ENCODE results near the gene ROBO2.

- TF ChIP-seq, protein P1, sequence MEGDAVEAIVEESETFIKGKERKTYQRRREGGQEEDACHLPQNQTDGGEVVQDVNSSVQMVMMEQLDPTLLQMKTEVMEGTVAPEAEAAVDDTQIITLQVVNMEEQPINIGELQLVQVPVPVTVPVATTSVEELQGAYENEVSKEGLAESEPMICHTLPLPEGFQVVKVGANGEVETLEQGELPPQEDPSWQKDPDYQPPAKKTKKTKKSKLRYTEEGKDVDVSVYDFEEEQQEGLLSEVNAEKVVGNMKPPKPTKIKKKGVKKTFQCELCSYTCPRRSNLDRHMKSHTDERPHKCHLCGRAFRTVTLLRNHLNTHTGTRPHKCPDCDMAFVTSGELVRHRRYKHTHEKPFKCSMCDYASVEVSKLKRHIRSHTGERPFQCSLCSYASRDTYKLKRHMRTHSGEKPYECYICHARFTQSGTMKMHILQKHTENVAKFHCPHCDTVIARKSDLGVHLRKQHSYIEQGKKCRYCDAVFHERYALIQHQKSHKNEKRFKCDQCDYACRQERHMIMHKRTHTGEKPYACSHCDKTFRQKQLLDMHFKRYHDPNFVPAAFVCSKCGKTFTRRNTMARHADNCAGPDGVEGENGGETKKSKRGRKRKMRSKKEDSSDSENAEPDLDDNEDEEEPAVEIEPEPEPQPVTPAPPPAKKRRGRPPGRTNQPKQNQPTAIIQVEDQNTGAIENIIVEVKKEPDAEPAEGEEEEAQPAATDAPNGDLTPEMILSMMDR (IDR thresholded peaks at IDR 0.05) = no peak
- TF ChIP-seq POLR2A (IDR thresholded peaks at IDR 0.05) = no peak
Measured at GRCh38 chr3:77590191-77590590, 550.3 kb downstream of the ROBO2 start.

Measured in heart left ventricle (tissue), 13 donors.